Naive thymus-derived CD4-positive, alpha-beta T cell (primary cell): ENCODE results near the gene EHD3. TPM values are rescaled to one million over a fixed set of nuclear protein-coding genes. Genes with fewer than 3 reads are reported as not detected.
A peak's percentile ranks its signal among the peaks of the same experiment; 100 is the strongest.

Experiments used
- ATAC-seq: fragments of 150-1000 bp; cut with Tn5 transposase; 2 replicates; pipeline ENCODE4 v1.10.0; 2021; ENCODE audit warnings: mild to moderate bottlenecking, moderate library complexity
- CTCF ChIA-PET: fragments of 350-600 bp; sonication (Branson Sonifier 250); formaldehyde crosslinking; loops from one replicate; lab custom pipeline; 2021; ENCODE audit warnings: antibody characterized with exemption; lab: Charles Lee
- POLR2A ChIA-PET: fragments of 350-600 bp; sonication (Branson Sonifier 250); formaldehyde crosslinking; loops from one replicate; lab custom pipeline; 2021; ENCODE audit warnings: antibody characterized with exemption, inconsistent platforms; lab: Charles Lee
- DNase-seq, 9 donors: peaks; one replicate each; pipeline versions ENCODE4 v3.0.0 to v3.0.0-alpha.2; 2020 to 2022; ENCODE audit warnings: mixed read lengths in 1 of 9
- H3K27ac ChIP-seq: one replicate; pipeline ENCODE4 v1.7.0; 2013; ENCODE audit warnings: mild to moderate bottlenecking, low read depth, low read length, moderate library complexity
- H3K27me3 ChIP-seq, 2 donors: one replicate each; pipeline ENCODE4 v1.7.0; 2013; ENCODE audit warnings: low read length in 2 of 2, mild to moderate bottlenecking in 2 of 2, moderate library complexity in 2 of 2; ENCODE audit not compliant: control insufficient read depth in 2 of 2, insufficient read depth in 2 of 2
- H3K36me3 ChIP-seq, 3 experiments: 1 replicate in 2 of 3; 2 replicates in 1 of 3; pipeline ENCODE4 v1.7.0; 2013; ENCODE audit warnings: low read length in 3 of 3, mild to moderate bottlenecking in 3 of 3, moderate library complexity in 1 of 3; ENCODE audit not compliant: insufficient read depth in 3 of 3, control insufficient read depth in 2 of 3
- H3K4me1 ChIP-seq, 2 donors: one replicate each; pipeline ENCODE4 v1.7.0; 2013; ENCODE audit warnings: low read length in 2 of 2, mild to moderate bottlenecking in 2 of 2, moderate library complexity in 1 of 2; ENCODE audit not compliant: control insufficient read depth in 2 of 2, insufficient read depth in 2 of 2
- H3K4me3 ChIP-seq: 2 replicates; pipeline ENCODE4 v1.7.0; 2013; ENCODE audit warnings: mild to moderate bottlenecking, low read length
- H3K9me3 ChIP-seq, 3 experiments: 1 replicate in 2 of 3; 2 replicates in 1 of 3; pipeline ENCODE4 v1.7.0; 2013; ENCODE audit warnings: low read length in 3 of 3; ENCODE audit not compliant: control insufficient read depth in 2 of 3
- H3K27ac Mint-ChIP-seq, 9 donors: one replicate each; pipeline ENCODE4 v1.8.0; 2020 to 2022; ENCODE audit warnings: mixed read lengths in 9 of 9, mild to moderate bottlenecking in 8 of 9, moderate library complexity in 5 of 9, inconsistent platforms in 2 of 9
- H3K27me3 Mint-ChIP-seq, 5 donors: one replicate each; pipeline ENCODE4 v1.8.0; 2021 to 2022; ENCODE audit warnings: mixed read lengths in 5 of 5, mild to moderate bottlenecking in 1 of 5
- H3K36me3 Mint-ChIP-seq, 5 donors: one replicate each; pipeline ENCODE4 v1.8.0; 2020 to 2022; ENCODE audit warnings: mixed read lengths in 5 of 5, mild to moderate bottlenecking in 3 of 5, inconsistent platforms in 1 of 5
- H3K4me1 Mint-ChIP-seq, 7 donors: one replicate each; pipeline ENCODE4 v1.8.0; 2020 to 2022; ENCODE audit warnings: mixed read lengths in 7 of 7, mild to moderate bottlenecking in 3 of 7, inconsistent platforms in 1 of 7
- H3K4me3 Mint-ChIP-seq, 10 donors: one replicate each; pipeline ENCODE4 v1.8.0; 2020 to 2022; ENCODE audit warnings: mild to moderate bottlenecking in 10 of 10, mixed read lengths in 10 of 10, moderate library complexity in 6 of 10, inconsistent platforms in 2 of 10
- H3K9me3 Mint-ChIP-seq, 11 donors: one replicate each; pipeline ENCODE4 v1.8.0; 2020 to 2022; ENCODE audit warnings: mixed read lengths in 11 of 11, mild to moderate bottlenecking in 4 of 11, inconsistent platforms in 1 of 11, moderate library complexity in 1 of 11
- intact Hi-C, 2 donors: fragments of 100-400 bp; cut with micrococcal nuclease; formaldehyde crosslinking; loops; one replicate each; pipeline ENCODE4 v1.15.1; 2023
- polyA plus RNA-seq, 2 donors: library from polyadenylated mRNA; unstranded; fragments of 300-500 nt; fragmentation: Illumina TruSeq; gene quantifications; one replicate each; pipeline ENCODE4 v1.2.3, GENCODE V29; 2021
- total RNA-seq, 6 experiments: library from RNA in 5 of 6; stranded (reverse) in 5 of 6; gene quantifications; 1 replicate in 5 of 6; 2 replicates in 1 of 6; pipeline ENCODE4 v1.2.3 and lab custom pipeline; 2021 to 2026

The EHD3 gene
- total and polyA plus RNA-seq, 7 experiments from 2014 or later = 1.6 to 4.6 (median 3.8) TPM

DNA sequence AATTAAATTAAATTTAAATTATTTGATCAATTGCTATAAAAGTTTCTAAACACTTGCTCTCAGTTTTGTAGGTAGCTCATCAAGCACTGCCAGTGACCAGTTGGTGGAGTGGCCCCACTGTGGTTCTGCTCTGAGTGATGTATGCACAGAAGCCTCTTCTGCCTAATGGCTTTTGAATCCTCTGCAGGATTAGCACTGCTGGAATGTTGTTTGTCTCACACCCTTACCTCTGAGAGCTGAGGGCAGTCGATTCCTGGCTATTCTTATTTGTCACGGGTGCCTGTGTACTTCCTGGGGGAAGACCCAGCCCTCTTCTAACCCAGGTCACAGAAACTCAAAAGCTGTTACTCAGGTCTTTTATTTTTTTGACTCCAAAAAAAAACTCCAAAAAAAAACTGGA, 26.2 kb upstream of the EHD3 start:
- Mint-ChIP-seq H3K4me3 (no peak overlapping the region), H3K36me3 (peaks cover 0 to 3% (median 0%) of the 10 kb centered on the region in 5 donors), H3K9me3 (no peaks in the 10 kb centered on the region), H3K27me3 (no peaks in the 10 kb centered on the region), H3K4me1 (no peaks in the 10 kb centered on the region), H3K27ac (no peak overlapping the region)
- H3K4me1 ChIP-seq = no peaks in the 10 kb centered on the region
- no peaks in the 10 kb centered on the region for H3K9me3 ChIP-seq
- no peak overlapping the region for H3K27ac ChIP-seq
- no peak for DNase-seq
- ChIA-PET POLR2A (interaction anchor here (0.7 kb wide), 1 partner anchor 44 kb away, joined by 6 read pairs; no protein-coding TSS in a partner anchor), CTCF (no interaction called here)
- H3K27me3 ChIP-seq = no peaks in the 10 kb centered on the region
- no peak for ATAC-seq
- no peaks in the 10 kb centered on the region for H3K36me3 ChIP-seq
- intact Hi-C loops = no loop called here
- H3K4me3 ChIP-seq = no peak overlapping the region

DNA sequence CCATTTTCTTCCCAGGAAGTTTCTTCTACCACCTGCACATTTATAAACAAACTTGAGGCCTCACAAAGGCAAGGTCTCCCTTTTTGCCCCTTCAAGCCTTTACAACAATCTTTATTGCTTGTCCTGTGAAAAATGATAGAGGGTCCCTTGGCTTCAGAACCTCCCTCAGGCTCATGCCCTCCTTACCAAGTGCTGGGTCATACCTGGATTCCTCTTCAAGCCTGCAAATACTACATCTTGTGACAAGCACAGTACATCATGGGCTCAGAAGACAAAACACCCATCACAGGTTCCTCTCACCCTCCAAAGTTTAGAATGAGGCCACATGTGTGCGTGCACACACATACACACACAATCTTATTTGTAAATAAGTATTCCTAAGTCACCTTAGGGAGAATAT, 25.7 kb upstream of the EHD3 start:
- H3K36me3 ChIP-seq = no peaks in the 10 kb centered on the region
- H3K9me3 ChIP-seq = no peaks in the 10 kb centered on the region
- intact Hi-C loops = no loop called here
- ATAC-seq (no peak), DNase-seq (no peak)
- Mint-ChIP-seq H3K36me3 (peaks cover 0 to 3% (median 0%) of the 10 kb centered on the region in 5 donors), H3K9me3 (no peaks in the 10 kb centered on the region), H3K4me3 (no peak overlapping the region), H3K27ac (no peak overlapping the region), H3K4me1 (no peaks in the 10 kb centered on the region), H3K27me3 (no peaks in the 10 kb centered on the region)
- H3K27ac ChIP-seq = no peak overlapping the region
- H3K27me3 ChIP-seq = no peaks in the 10 kb centered on the region
- H3K4me3 ChIP-seq = no peak overlapping the region
- CTCF ChIA-PET = no interaction called here
- POLR2A ChIA-PET = interaction anchor here (0.7 kb wide), 1 partner anchor 44 kb away, joined by 6 read pairs; no protein-coding TSS in a partner anchor
- no peaks in the 10 kb centered on the region for H3K4me1 ChIP-seq

DNA sequence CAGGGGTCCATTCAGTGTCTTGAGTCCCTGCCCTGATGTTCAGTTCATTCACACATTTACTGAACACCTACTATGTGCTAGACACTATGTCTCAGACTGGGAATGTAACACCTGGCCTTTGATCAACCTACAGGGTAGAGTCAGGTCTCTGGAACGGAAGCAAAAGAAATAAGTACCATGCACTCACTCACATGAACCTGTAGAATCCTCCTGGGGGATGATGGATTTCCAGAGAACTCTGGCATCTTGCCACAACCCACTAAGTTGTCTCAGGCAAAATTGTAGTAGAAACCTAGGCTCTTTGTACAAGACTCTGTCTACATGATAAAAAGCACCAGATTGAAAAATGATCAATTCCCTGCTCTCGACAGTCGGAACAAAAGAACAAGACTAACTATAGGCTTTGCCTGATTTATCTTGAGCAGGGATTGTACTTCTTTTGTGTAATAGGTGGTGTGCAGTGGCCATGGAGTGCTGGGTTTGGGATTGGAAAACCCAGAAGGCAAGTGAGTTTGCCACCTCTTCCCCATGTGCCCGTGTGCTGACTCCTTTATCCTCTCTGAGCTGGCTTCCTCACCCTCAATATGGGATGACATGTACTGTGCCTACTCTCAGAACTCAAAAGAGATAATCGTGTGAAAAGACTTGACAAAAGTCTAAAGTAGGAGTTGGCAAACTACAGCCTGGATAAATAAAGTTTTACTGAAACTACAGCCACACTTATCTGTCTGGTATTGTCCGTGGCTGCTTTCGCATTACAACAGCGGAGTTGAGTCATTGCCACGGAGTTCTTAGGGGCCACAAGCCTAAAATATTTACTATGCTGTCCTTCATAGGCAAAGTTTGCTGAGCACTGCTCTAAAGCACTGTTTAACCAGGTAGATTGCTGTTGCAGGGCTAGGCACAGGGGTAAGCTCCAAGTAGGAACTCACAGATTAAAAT, 21.0 kb upstream of the EHD3 start:
- Mint-ChIP-seq H3K27ac (peak overlapping the region in 1 of 9 donors; percentile 51), H3K9me3 (no peaks in the 10 kb centered on the region), H3K4me1 (peaks cover 3 to 29% (median 15%) of the 10 kb centered on the region in 7 donors), H3K27me3 (no peaks in the 10 kb centered on the region), H3K36me3 (no peaks in the 10 kb centered on the region), H3K4me3 (no peak overlapping the region)
- H3K9me3 ChIP-seq = no peaks in the 10 kb centered on the region
- H3K4me1 ChIP-seq = peaks cover 0 to 8% of the 10 kb centered on the region in 2 donors
- ATAC-seq = no peak
- no peak overlapping the region for H3K27ac ChIP-seq
- H3K36me3 ChIP-seq = no peaks in the 10 kb centered on the region
- ChIA-PET POLR2A (no interaction called here), CTCF (no interaction called here)
- no peak overlapping the region for H3K4me3 ChIP-seq
- no peaks in the 10 kb centered on the region for H3K27me3 ChIP-seq
- intact Hi-C loops = no loop called here
- DNase-seq = no peak

DNA sequence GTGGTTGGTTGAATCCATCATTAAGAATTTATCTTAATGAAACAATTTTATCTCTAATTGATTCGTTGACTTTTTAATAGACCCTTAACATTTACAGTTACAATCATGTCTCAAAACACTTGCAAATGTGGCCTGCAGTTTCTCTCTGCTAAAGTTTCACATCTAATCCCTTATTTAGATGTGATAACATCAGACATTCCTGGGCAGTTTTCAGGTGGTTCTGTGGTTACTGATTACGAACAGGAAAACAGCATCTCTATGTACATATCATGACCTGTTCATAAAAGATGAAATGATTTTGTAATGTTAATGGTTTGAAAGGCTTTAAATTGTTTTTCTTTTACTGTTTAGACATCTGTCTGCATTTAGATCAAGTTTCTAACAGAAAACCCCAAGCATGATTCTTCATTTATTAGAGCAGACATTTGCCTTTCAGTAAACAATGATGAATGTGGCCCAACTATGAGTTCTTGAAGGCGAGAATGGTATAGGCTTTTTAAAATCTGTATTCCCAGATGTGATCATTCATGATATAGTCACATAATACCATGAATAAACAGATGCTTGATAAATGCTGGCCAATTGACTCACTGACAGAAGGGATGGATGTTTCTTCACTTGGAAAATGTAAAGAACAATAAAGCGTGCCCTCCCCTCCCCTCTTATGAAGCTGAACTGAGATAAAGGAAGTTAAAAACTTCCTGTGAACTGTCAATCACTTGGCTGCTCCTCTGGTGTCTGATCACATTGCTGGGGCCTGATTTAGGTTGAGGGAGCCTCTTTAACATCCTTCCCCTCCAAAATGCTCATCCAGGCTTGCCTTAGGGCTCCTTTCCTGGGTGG, 20.1 kb upstream of the EHD3 start:
- H3K27me3 Mint-ChIP-seq = peaks cover 0 to 6% (median 0%) of the 10 kb centered on the region in 5 donors
- POLR2A ChIA-PET = no interaction called here
- Histone ChIP-seq H3K36me3 (no peaks in the 10 kb centered on the region), H3K4me1 (peaks cover 0 to 8% of the 10 kb centered on the region in 2 donors), H3K9me3 (no peaks in the 10 kb centered on the region), H3K27me3 (no peaks in the 10 kb centered on the region), H3K27ac (no peak overlapping the region), H3K4me3 (no peak overlapping the region)
- H3K27ac Mint-ChIP-seq = peak overlapping the region in 3 of 9 donors; percentile 38 to 67 (median 48)
- no peak for DNase-seq
- no peaks in the 10 kb centered on the region for H3K9me3 Mint-ChIP-seq
- intact Hi-C loops = no loop called here
- CTCF ChIA-PET = no interaction called here
- no peak overlapping the region for H3K4me3 Mint-ChIP-seq
- ATAC-seq = no peak
- peaks cover 3 to 34% (median 15%) of the 10 kb centered on the region in 7 donors for H3K4me1 Mint-ChIP-seq
- H3K36me3 Mint-ChIP-seq = no peaks in the 10 kb centered on the region

DNA sequence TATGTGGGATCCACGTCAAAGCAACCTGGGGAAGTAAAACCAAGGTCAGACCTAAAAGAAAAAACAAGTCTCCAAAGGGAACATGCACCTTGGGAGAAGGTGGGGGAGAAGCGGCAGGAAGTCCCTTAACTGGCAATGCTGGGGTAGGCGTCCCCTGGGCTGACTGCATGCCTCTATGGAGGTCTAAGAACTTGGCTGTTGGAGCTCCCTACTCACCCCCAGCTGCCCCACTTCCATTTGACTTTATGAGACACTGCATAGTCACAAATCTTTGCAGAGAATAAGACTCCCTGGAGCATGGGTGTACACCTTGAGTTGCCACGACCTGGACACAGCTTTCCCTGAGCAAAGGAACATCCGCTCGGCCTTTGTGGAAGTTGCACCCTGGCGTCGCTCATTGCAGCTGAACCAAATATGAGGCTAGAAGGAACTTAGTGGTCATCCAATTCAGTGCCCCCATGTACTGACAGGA, 19.5 kb upstream of the EHD3 start:
- ATAC-seq (no peak), DNase-seq (no peak)
- peaks cover 0 to 8% of the 10 kb centered on the region in 2 donors for H3K4me1 ChIP-seq
- POLR2A ChIA-PET = no interaction called here
- Mint-ChIP-seq H3K36me3 (no peaks in the 10 kb centered on the region), H3K27ac (peak overlapping the region in 3 of 9 donors; percentile 26 to 48 (median 38)), H3K4me1 (peaks cover 5 to 40% (median 15%) of the 10 kb centered on the region in 7 donors), H3K4me3 (no peak overlapping the region), H3K27me3 (peaks cover 0 to 9% (median 2%) of the 10 kb centered on the region in 5 donors), H3K9me3 (no peaks in the 10 kb centered on the region)
- intact Hi-C loops = no loop called here
- no peaks in the 10 kb centered on the region for H3K36me3 ChIP-seq
- H3K27ac ChIP-seq = no peak overlapping the region
- no peaks in the 10 kb centered on the region for H3K9me3 ChIP-seq
- CTCF ChIA-PET = no interaction called here
- no peaks in the 10 kb centered on the region for H3K27me3 ChIP-seq
- H3K4me3 ChIP-seq = no peak overlapping the region

DNA sequence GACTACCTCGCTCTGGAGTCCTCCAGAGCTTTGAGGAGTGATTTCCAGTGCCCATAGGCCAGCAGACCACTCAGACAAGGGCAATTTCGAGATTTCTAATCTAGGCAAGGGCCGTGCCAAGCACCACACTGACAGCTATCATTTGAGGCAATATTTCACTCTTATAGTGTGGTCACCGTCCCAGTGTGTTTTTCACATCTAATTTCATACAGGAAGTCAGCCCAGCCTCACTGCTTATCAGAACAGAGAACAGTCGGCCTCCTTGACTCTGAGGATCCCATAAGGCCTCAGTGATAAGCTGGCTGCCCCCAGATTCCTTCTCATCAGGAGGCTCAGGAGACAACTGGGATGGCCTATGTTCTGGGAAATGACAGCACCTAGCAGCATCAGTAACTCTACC, 17.2 kb upstream of the EHD3 start:
- H3K4me1 Mint-ChIP-seq = peaks cover 5 to 49% (median 15%) of the 10 kb centered on the region in 7 donors
- CTCF ChIA-PET = no interaction called here
- intact Hi-C loops = no loop called here

More for the DNA sequence above, 17.2 kb upstream of the EHD3 start:
- Histone ChIP-seq H3K4me3 (no peak overlapping the region), H3K36me3 (no peaks in the 10 kb centered on the region), H3K9me3 (no peaks in the 10 kb centered on the region), H3K27me3 (no peaks in the 10 kb centered on the region), H3K4me1 (peaks cover 0 to 8% of the 10 kb centered on the region in 2 donors), H3K27ac (no peak overlapping the region)
- H3K27ac Mint-ChIP-seq = no peak overlapping the region
- no peaks in the 10 kb centered on the region for H3K9me3 Mint-ChIP-seq
- ATAC-seq = no peak
- peaks cover 0 to 25% (median 9%) of the 10 kb centered on the region in 5 donors for H3K27me3 Mint-ChIP-seq
- no peak for DNase-seq
- POLR2A ChIA-PET = no interaction called here
- H3K36me3 Mint-ChIP-seq = no peaks in the 10 kb centered on the region
- no peak overlapping the region for H3K4me3 Mint-ChIP-seq
